Tibial artery (tissue), 4 donors: ENCODE results near the gene BACH1.

ENCODE experiments used
- DNase-seq, 2 donors: peaks; one replicate each; pipeline ENCODE4 v3.0.0-alpha.2; 2019
- H3K27ac ChIP-seq, 2 donors: fragments of 200-600 bp; sonication (generic) in 1 of 2; 1 replicate in 1 of 2; 2 replicates in 1 of 2; pipeline ENCODE4 v1.5.1; 2018 to 2019; ENCODE audit warnings: mild to moderate bottlenecking in 1 of 2
- H3K27me3 ChIP-seq, 2 donors: fragments of 200-600 bp; sonication (generic) in 1 of 2; one replicate each; pipeline versions ENCODE4 v1.5.1 to v1.6.0; 2016 to 2019
- H3K36me3 ChIP-seq, 3 donors: fragments of 200-600 bp; sonication (generic) in 2 of 3; one replicate each; pipeline ENCODE4 v1.5.1; 2016 to 2019; ENCODE audit warnings: mild to moderate bottlenecking in 2 of 3
- H3K4me1 ChIP-seq, 4 donors: fragments of 200-600 bp; sonication (generic) in 2 of 4; 1 replicate in 3 of 4; 2 replicates in 1 of 4; pipeline ENCODE4 v1.5.1; 2016 to 2019
- H3K4me3 ChIP-seq, 2 donors: fragments of 200-600 bp; sonication (generic) in 1 of 2; 1 replicate in 1 of 2; 2 replicates in 1 of 2; pipeline ENCODE4 v1.5.1; 2018 to 2019; ENCODE audit warnings: mild to moderate bottlenecking in 2 of 2
- H3K9me3 ChIP-seq, 3 donors: fragments of 200-600 bp; sonication (generic) in 1 of 3; one replicate each; pipeline ENCODE4 v1.5.1; 2016 to 2019
- intact Hi-C: fragments of 100-400 bp; cut with DNase I; formaldehyde crosslinking; loops from one replicate; pipeline ENCODE4 v1.15.0; 2023; ENCODE audit warnings: low total_unique reads
- TF ChIP-seq, protein P1 (sequence below), 2 experiments: fragments of 200-600 bp in 1 of 2; fragments of 450-650 bp in 1 of 2; IDR thresholded peaks; one replicate each; pipeline ENCODE4 v1.5.1; 2017 to 2019; ENCODE audit warnings: antibody characterized with exemption in 2 of 2, mild to moderate bottlenecking in 1 of 2, moderate library complexity in 1 of 2

BACH1 gene

DNA sequence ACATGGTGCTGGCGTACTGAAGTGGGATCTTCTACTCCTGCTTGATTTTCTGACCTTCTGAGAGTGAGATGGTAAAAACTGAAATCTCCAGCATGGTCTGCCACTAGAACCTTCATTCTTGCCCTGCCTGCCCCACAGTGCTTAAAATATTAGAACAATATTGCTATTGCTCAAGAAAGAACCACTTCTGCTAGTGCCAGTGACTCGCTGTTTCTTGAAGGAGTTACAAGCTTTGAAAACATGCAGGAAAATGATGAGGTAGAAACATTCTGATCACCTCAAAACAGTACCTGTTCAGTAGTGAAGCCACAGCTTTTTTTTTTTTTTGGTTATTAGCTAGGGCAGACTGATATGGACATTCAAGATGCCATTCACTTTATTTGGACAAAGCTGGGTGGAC is 95.3 kb downstream of the BACH1 start:
- H3K27ac ChIP-seq, result no peak overlapping the region
- H3K4me3 ChIP-seq, result no peak overlapping the region
- H3K36me3 ChIP-seq, result no peaks in the 10 kb centered on the region
- H3K27me3 ChIP-seq, result no peaks in the 10 kb centered on the region
- no peak for DNase-seq
- TF ChIP-seq, protein P1, sequence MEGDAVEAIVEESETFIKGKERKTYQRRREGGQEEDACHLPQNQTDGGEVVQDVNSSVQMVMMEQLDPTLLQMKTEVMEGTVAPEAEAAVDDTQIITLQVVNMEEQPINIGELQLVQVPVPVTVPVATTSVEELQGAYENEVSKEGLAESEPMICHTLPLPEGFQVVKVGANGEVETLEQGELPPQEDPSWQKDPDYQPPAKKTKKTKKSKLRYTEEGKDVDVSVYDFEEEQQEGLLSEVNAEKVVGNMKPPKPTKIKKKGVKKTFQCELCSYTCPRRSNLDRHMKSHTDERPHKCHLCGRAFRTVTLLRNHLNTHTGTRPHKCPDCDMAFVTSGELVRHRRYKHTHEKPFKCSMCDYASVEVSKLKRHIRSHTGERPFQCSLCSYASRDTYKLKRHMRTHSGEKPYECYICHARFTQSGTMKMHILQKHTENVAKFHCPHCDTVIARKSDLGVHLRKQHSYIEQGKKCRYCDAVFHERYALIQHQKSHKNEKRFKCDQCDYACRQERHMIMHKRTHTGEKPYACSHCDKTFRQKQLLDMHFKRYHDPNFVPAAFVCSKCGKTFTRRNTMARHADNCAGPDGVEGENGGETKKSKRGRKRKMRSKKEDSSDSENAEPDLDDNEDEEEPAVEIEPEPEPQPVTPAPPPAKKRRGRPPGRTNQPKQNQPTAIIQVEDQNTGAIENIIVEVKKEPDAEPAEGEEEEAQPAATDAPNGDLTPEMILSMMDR (IDR thresholded peaks at IDR 0.05), result no peak
- no peaks in the 10 kb centered on the region for H3K4me1 ChIP-seq
- intact Hi-C loops, result no loop called here
- no peaks in the 10 kb centered on the region for H3K9me3 ChIP-seq
